ENCODE data around the gene PLD5. TPM values are rescaled to one million over a fixed set of nuclear protein-coding genes. Genes with fewer than 3 reads are reported as not detected.

The PLD5 gene
- total RNA-seq, 4 donors from 2014 or later: 0.28 to 0.79 (median 0.34) TPM

DNA sequence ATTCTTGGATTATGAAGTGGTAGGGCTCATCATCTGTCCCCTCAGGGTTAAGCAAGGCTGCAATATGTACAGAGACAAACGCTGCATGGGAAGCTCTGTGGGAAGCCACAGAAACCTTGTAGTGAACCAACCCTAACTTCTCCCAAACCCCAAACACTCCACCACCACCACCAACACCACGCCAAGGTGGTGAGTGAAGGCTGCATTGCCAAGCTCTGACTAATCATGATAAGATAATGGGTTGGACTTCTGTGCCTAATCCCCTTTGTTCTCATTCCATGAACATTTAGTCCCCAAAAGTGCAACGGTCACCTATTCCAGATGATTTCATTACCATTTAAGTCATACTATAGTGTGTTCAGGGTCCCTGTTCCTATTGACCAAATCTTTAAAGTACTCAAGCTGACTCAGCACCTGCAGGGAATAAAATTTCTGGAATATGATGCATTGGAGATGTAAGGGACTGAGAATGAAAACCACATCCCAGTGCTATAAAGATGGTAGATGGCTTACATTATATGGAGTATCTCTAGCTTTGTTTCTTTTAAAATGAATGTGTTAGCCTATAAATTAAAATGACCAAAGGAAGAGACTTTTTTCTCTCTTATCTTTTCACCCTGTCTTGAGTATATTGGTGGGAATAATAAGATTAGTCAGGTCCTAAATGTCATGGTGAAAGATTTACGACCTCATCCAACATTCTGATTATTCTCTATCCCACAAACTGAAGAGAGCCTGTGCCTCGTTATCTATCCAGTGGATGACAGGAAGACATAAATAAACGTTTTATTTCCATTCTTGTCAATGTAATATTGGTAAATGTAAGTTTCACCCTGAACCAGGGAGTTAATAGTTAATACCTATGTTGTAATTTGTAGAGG, 22.6 kb upstream of the PLD5 start:
- TF ChIP-seq, protein P1, sequence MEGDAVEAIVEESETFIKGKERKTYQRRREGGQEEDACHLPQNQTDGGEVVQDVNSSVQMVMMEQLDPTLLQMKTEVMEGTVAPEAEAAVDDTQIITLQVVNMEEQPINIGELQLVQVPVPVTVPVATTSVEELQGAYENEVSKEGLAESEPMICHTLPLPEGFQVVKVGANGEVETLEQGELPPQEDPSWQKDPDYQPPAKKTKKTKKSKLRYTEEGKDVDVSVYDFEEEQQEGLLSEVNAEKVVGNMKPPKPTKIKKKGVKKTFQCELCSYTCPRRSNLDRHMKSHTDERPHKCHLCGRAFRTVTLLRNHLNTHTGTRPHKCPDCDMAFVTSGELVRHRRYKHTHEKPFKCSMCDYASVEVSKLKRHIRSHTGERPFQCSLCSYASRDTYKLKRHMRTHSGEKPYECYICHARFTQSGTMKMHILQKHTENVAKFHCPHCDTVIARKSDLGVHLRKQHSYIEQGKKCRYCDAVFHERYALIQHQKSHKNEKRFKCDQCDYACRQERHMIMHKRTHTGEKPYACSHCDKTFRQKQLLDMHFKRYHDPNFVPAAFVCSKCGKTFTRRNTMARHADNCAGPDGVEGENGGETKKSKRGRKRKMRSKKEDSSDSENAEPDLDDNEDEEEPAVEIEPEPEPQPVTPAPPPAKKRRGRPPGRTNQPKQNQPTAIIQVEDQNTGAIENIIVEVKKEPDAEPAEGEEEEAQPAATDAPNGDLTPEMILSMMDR (IDR thresholded peaks at IDR 0.05): no peak
- DNase-seq (ENCODE audit: low spot score): no peak
- no peak for ATAC-seq (ENCODE audit: low FRiP score)

GRCh38 chr1:242546441-242546840, 21.9 kb upstream of the PLD5 start:
- no peak for DNase-seq (ENCODE audit: low spot score)
- TF ChIP-seq, protein P1 (IDR thresholded peaks at IDR 0.05): no peak
- ATAC-seq (ENCODE audit: low FRiP score): no peak

GRCh38 chr1:242544071-242544470, 19.6 kb upstream of the PLD5 start:
- DNase-seq (ENCODE audit: low spot score) (no peak), ATAC-seq (ENCODE audit: low FRiP score) (no peak)
- TF ChIP-seq, protein P1 (IDR thresholded peaks at IDR 0.05): no peak

GRCh38 chr1:242542271-242542670, 17.8 kb upstream of the PLD5 start:
- TF ChIP-seq, protein P1 (IDR thresholded peaks at IDR 0.05): no peak
- DNase-seq (ENCODE audit: low spot score) (no peak), ATAC-seq (ENCODE audit: low FRiP score) (no peak)

DNA sequence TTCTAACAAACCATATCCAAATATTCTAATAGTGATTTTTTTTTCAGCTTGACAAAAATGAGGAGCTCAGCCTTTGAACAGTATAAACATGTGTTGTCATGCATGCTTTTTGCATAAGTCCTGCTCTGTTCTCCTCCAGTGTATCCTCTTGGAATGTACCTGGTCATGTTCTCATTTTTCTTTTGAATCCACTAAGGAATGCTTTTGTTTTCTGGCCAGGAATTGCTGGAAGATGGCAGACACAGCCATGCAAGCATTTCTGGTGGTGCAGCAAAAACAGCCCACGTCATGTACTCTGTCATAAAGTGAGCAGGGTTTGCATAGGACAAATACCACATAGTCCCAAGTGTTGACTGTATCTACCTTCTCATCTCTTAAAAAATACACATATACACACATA, 11.5 kb upstream of the PLD5 start:
- ATAC-seq (ENCODE audit: low FRiP score) (no peak), DNase-seq (ENCODE audit: low spot score) (no peak)
- TF ChIP-seq, protein P1 (IDR thresholded peaks at IDR 0.05): no peak

GRCh38 chr1:242534753-242535152, 10.3 kb upstream of the PLD5 start:
- no peak for DNase-seq (ENCODE audit: low spot score)
- TF ChIP-seq, protein P1 (IDR thresholded peaks at IDR 0.05): no peak
- ATAC-seq (ENCODE audit: low FRiP score): no peak

DNA sequence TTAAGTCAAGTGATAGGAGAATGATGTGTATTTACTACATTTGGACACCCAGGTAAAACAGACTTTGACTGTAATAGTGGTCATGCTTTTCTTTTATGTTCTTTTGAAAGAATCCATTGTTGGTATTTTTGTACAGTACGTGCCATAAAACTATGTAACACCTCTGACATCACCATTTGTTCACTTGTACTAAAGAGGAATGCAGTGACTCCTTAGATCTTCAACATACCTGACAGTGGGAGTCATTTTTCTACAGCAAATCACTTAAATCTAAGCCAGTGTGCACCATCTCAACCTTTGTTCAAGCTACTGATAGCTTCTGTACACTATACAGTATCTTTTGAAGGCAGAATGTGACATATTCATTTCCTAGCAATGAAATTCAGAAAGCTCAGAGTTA, 6.3 kb upstream of the PLD5 start:
- ATAC-seq (ENCODE audit: low FRiP score) (no peak), DNase-seq (ENCODE audit: low spot score) (no peak)
- TF ChIP-seq, protein P1 (IDR thresholded peaks at IDR 0.05): no peak

All from omental fat pad (tissue), 4 donors.